ENCODE data around the gene RAD51AP2.

Gene RAD51AP2

DNA sequence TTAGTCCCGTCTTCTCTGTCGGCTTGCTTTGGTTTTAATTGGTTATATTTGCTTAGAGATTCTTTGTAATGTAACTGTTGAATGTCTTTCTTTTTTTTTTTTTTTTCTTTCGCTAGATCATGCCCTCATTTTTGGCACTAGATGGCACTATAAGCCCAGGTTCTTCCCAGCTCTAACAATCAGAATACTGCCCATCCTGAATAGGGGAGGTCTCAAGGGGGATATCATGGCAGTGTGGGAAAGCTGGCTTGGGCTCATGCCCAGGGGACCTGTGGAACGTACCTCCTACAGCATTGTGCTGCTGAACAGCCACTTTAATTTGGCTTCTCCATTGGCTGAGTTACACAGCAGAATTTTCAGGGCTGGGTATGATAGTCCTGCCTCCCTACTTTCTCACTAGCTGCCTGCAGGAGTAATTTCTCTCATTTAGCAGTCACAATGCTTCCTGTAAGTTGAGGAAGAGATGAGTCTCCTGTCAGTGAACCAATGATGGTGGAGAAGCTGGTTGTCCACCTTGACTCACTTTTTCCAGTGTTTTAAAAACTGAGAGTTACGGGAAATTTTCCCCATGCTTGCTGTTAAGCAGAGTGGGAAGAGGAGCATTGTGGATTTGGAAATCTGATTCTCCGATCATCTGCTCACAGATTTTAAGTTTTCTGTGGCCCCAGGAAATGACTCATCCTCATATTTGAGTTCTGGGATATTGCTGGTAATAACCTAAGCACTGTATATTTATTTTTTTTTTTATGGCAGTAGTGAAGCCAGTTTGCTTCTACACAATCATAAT, 47.2 kb downstream of the RAD51AP2 start:
- DNase-seq (ENCODE audit: low spot score), result no peak

- DNase-seq (ENCODE audit: low spot score), result no peak
Observed at GRCh38 chr2:17461087-17461475, 57.2 kb downstream of the RAD51AP2 start.

Measured in CD4-positive, alpha-beta T cell treated with Interleukin-2 at 100 ng/mL for 4 hours (primary cell).